GM15510 (cell line): ENCODE data around the gene COMMD7.

Experiments
- POLR2A ChIP-seq: IDR thresholded peaks from 3 replicates; pipeline ENCODE4 v1.6.1; 2011; ENCODE audit warnings: borderline replicate concordance; ENCODE audit not compliant: insufficient read length; ENCODE audit errors: extremely low read depth

Gene COMMD7

GRCh38 chr20:32652739-32653526 is 90.3 kb downstream of the COMMD7 start:
- no peak for TF ChIP-seq POLR2A
